Ovary (tissue), 3 donors: ENCODE data around the gene ETNK2.

Experiments
- POLR2A ChIP-seq: fragments of 450-650 bp; IDR thresholded peaks from one replicate; pipeline ENCODE4 v1.6.1; 2017; ENCODE audit warnings: antibody characterized with exemption, mild to moderate bottlenecking, moderate library complexity
- TF ChIP-seq, protein P1 (sequence below), 3 donors: fragments of 450-650 bp in 2 of 3; fragments of 200-600 bp in 1 of 3; IDR thresholded peaks; one replicate each; pipeline versions ENCODE4 v1.5.1 to v1.8.0; 2016 to 2022; ENCODE audit warnings: antibody characterized with exemption in 3 of 3, mild to moderate bottlenecking in 1 of 3
- donor health status: DM: no; HTN: no; CAD: no.

DNA sequence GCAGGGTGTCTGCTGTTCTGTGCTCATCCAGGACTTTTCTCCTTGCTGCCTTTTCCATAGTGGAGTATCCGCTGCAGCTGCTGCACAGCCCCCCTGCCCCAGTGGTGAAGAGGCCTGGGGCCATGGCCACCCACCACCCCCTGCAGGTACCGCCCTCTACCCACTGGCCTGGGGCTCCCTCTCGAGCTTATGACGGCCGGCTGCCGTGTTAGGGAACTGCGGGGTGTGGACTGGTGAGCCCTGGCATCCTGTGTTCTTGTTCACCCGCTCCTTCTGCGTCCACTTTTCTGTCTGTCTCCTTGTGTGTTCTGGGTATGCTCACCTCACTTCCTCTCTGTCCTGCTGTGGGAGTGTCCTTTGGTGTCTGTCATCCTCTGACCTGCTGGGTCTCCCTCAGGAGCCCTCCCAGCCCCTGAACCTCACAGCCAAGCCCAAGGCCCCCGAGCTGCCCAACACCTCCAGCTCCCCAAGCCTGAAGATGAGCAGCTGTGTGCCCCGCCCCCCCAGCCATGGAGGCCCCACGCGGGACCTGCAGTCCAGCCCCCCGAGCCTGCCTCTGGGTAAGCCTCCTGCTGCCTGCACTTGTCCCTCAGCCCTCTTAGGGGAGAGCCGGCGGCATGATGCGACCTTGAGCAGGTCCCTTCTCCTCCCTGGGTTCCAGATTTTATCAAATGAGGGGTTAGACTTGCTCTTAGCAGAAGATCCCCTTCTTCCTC is 29.8 kb downstream of the ETNK2 start:
- TF ChIP-seq, protein P1, sequence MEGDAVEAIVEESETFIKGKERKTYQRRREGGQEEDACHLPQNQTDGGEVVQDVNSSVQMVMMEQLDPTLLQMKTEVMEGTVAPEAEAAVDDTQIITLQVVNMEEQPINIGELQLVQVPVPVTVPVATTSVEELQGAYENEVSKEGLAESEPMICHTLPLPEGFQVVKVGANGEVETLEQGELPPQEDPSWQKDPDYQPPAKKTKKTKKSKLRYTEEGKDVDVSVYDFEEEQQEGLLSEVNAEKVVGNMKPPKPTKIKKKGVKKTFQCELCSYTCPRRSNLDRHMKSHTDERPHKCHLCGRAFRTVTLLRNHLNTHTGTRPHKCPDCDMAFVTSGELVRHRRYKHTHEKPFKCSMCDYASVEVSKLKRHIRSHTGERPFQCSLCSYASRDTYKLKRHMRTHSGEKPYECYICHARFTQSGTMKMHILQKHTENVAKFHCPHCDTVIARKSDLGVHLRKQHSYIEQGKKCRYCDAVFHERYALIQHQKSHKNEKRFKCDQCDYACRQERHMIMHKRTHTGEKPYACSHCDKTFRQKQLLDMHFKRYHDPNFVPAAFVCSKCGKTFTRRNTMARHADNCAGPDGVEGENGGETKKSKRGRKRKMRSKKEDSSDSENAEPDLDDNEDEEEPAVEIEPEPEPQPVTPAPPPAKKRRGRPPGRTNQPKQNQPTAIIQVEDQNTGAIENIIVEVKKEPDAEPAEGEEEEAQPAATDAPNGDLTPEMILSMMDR (IDR thresholded peaks at IDR 0.05): no peak
- TF ChIP-seq POLR2A: no peak
